Lower leg skin (tissue), 3 donors: Measurements from ENCODE around the gene TNRC6A.

Experiments
- POLR2A ChIP-seq, 2 donors: fragments of 450-650 bp; IDR thresholded peaks; one replicate each; pipeline ENCODE4 v1.6.1; 2016 to 2017; ENCODE audit warnings: antibody characterized with exemption in 2 of 2, mild to moderate bottlenecking in 1 of 2, moderate library complexity in 1 of 2
- TF ChIP-seq, protein P1 (sequence below), 3 donors: fragments of 450-650 bp; IDR thresholded peaks; one replicate each; pipeline ENCODE4 v1.5.1; 2016; ENCODE audit warnings: antibody characterized with exemption in 3 of 3, mild to moderate bottlenecking in 3 of 3, moderate library complexity in 2 of 3

DNA sequence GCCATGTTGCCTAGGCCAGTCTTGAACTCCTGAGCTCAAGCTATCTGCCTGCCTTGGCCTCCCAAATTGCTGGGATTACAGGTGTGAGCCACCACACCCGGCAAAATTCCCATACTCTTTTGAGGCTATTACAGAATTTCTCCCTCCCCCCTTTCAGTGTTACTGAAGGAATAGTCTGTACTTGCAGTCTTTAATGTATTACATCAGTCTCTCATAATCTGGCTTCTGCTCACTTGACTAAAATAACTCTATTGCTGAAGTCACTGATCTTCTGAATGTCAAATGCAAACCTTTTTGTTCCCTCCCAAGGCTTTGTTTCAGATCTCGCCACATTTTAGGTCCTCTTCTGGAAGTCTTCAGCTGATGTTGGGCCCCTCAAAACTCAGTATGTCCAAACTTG, 51.8 kb downstream of the TNRC6A start:
- TF ChIP-seq, protein P1, sequence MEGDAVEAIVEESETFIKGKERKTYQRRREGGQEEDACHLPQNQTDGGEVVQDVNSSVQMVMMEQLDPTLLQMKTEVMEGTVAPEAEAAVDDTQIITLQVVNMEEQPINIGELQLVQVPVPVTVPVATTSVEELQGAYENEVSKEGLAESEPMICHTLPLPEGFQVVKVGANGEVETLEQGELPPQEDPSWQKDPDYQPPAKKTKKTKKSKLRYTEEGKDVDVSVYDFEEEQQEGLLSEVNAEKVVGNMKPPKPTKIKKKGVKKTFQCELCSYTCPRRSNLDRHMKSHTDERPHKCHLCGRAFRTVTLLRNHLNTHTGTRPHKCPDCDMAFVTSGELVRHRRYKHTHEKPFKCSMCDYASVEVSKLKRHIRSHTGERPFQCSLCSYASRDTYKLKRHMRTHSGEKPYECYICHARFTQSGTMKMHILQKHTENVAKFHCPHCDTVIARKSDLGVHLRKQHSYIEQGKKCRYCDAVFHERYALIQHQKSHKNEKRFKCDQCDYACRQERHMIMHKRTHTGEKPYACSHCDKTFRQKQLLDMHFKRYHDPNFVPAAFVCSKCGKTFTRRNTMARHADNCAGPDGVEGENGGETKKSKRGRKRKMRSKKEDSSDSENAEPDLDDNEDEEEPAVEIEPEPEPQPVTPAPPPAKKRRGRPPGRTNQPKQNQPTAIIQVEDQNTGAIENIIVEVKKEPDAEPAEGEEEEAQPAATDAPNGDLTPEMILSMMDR (IDR thresholded peaks at IDR 0.05), result no peak
- TF ChIP-seq POLR2A (IDR thresholded peaks at IDR 0.05), result no peak
